ENCODE data around the gene GMEB2.
A peak's percentile ranks its signal among the peaks of the same experiment; 100 is the strongest.
"Not testable (repeated sequence)": the region's sequence is repeated elsewhere in the genome, so short reads cannot be mapped to it uniquely, and the experiment has no call there.

Gene GMEB2

DNA sequence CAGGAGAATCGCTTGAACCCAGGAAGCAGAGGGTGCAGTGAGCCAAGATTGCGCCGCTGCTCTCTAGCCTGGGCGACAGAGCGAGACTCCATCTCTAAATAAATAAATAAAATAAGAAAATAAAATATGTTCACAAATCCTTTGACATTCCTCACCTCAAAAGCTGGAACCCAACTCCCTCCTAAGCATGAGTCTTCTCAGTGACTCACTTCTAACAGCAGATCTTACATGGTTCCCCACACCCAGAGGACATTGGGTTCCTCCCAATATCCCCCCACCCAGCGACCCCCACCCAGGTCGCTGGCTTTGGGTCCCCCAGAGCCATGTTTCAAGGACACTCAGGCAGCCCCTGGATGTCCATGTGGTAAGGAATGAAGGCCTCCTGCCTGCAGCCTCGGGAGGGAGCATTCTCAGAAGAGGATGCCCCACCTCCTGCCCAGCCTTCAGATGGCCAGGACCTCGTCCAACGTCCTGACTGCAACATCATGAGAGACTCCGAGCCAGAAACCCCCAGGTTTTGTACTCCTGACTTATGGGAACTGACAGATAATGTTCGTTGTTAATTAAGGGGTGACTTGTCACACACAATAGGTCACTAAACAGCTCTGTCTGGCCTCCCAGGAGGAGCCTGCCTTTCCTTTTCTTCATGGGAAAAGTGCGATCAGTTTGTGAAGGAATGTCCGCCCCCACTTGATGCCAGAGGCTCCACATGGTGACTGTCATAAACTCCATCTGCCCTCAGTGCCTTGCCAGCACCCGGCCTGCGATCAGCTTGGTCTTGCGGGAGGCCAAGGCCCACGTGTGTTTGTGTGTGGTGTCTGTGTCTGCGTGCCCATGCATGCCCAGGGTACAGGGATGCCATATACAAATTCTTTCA lies 10.1 kb upstream of the GMEB2 start:
- no peak for DNase-seq (ENCODE audit: low read depth)

DNA sequence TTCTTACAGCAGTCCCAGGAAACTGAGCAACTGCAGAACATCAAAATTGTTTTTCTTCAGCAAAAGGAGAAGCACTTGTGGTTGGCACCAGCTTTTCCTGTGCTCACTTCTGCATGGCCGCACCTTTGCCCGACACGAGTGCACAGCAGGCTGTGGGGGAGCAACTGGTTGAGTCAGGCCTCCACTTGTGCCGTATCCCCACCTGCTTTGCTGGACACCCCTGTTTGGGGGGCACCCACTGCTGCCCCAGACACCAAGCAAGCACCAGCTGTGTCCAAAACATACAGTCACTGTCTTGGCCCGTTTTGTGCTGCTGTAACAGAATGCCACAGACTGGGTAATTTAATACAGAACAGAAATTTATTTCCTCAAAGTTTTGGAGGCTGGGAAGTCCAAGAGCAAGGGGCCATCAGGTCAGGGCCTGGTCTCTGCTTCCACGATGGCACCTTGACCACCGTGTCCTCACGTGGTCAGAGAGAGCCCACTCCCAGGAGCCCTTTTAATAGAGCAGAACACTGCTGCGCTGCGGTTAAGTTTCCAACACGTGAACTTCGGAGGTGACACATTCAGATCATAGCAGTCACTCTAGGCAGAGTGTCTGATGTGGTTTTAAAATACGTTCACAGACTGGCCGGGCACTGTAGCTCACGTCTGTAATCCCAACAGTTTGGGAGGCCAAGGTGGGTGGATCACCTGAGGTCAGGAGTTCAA lies 8.7 kb upstream of the GMEB2 start:
- DNase-seq (ENCODE audit: low read depth) = no peak

DNA sequence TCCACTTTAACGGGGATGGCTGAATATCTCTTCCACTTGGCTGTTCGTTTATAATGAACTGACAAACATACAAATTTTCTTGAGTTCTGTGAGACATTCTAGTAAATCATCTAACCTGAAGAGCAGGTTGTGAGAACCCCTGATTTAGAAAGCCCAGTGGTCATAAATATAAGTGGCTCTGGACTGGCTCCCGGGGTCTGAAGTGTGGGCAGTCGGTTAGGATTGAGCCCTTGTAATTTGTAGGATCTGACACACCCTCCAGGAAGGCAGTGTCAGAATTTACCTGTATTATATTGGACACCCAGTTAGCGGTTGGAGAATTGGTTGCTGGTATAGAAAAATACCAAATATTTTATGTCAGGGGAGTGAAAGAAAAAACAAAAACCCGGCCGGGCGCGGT lies 6.8 kb upstream of the GMEB2 start:
- DNase-seq (ENCODE audit: low read depth) = no peak

DNA sequence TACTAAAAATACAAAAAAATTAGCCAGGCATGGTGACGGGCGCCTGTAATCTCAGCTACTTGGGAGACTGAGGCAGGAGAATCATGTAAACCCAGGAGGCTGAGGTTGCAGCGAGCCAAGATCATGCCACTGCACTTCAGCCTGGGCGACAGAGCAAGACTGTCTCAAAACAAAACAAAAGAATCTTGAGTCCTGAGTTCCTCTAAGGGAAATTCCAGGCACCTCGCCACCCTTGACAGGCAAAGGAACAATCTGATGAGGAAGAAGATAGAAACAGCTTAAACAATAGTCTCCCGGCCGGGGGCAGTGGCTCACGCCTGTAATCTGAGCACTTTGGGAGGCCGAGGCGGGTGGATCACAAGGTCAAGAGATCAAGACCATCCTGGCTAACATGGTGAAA lies 4.5 kb upstream of the GMEB2 start:
- DNase-seq (ENCODE audit: low read depth) = not testable (repeated sequence)

DNA sequence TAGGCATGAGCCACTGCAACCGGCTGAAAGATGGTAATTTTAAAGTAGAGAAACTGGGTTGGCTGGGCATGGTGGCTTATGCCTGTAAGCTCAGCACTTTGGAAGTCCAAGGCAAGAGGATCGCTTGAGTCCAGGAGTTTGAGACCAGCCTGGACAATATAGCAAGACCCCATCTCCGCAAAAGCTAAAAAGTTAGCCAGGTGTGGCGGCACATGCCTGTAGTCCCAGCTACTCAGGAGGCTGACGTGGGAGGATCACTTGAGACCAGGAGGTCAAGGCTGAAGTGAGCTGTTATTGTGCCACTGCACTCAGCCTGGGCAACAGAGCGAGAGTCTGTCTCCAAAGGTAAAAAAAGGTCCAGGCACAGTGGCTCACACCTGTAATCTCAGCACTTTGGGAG lies 4.1 kb upstream of the GMEB2 start:
- not testable (repeated sequence) for DNase-seq (ENCODE audit: low read depth)

DNA sequence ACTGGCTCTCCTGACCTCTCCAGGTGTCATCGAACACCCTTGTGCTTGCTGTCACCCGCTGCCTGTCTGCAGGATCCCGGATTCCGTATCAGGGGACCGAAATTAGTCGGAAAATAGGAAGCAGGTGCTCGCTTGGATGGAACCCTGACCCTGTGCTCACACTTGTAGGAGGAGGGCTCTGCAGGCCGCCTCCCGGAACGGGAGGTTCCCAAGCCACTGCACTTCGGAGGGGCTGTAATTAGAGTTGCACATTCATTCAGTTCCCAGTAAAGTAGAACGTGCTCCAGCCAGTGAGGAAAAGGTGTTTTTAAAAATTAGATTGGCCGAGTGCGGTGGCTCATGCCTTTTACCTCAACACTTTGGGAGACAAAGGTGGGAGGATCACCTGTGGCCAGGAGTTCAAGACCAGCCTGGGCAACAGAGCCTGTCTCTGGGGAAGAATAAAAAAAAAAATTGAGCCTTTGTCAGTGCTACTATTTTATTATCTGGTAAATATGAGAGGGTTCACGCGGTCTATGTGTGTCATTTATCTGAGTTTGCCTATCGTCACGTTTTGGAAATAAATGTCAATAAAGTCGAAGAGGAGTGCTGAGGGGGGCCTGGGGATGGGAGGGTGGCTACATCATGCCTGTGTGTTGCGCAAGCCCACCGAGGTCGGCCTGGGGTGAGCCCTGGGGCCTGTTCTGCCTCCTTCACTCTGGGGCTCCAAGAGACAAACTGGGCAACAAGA lies 1.5 kb upstream of the GMEB2 start:
- no peak for DNase-seq (ENCODE audit: low read depth)

DNA sequence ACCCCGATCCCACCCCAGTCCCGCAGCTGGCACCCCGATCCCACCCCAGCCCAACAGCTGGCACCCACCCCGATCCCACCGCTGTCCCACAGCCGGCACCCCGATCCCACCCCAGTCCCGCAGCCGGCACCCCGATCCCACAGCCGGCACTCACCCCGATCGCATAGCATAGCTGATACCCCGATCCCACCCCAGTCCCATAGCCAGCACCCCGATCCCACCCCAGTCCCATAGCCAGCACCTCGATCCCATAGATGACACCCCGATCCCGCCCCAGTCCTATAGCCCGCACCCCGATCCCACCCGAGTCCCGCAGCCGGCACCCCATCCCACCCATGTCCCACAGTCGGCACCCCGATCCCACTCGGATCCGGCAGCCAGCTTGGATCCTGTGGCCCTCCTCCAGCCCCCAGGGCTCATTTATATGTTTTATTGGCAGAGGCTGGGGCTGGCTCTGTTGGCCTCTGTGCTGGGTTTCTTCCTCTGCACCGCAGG lies 897 bp upstream of the GMEB2 start:
- DNase-seq (ENCODE audit: low read depth) = no peak

DNA sequence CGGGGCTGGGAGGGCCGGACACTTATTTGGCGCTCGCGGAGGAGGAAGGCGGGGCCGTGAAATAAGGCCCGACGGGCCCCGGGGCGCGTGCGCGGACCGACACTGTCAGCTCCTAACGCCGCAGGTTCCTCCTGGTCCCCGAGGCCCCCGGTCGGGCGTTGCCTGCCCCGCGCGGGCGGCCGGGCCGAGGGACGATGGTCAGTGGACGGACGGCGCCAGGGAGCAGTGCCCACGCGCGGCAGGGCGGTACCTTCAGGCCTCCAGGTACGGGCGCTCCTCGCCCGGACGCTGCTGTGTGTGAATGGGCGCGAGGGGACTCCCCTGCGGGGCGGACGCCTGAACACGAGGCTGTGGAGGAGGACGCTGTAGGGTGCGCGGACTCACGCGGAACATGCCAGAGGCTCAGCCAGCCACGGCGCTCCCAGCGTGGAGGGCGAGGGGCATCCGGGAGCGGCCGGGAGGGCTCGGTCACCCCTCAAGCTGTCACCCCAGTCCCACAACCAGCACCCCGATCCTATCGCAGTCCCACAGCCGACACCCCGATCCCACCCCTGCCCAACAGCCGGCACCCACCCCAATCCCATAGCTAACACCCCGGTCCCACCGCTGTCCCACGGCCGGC lies 339 bp upstream of the GMEB2 start:
- DNase-seq (ENCODE audit: low read depth) = peak; percentile 92

DNA sequence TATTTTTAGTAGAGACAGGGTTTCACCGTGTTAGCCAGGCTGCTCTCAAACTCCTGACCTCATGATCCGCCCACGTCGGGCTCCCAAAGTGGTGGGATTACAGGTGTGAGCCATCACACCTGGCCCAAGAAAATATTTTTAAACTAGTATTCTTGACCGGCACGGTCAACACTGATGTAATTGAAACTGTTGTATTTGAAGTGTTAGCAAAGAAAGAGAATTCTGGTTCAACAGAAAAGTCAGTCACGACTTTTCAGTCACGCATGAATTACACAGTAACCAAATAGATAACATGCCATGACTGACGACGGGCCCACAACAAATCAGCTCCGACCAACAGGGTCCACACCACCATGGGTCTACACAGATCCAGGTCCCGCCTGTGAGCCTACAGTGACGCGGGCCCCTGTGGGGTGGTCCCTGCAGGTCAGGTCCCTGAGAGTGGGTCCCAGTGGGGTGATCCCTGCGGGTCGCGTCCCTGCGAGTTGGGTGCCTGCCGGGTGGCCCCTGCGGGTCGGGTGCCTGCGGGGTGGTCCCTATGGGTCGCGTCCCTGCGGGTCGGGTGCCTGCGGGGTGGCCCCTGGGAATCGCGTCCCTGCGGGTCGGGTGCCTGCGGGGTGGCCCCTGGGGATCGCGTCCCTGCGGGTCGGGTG lies 1.0 kb downstream of the GMEB2 start:
- no peak for DNase-seq (ENCODE audit: low read depth)

DNA sequence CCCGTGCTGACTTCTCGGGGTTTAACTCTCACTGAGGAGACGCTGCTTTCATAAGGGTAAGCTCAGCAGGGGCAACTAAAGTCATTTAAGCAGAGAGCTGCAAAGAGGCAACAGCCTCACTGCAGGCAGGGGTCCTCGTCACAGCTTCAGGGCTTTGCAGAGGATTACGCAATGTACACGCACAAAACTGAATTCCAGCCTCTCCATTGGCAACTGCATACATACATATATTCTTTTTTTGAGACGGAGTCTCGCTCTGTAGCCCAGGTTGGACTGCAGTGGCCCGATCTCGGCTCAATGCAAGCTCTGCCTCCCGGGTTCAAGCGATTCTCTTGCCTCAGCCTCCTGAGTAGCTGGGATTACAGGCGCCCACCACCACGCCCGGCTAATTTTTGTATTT lies 2.4 kb downstream of the GMEB2 start:
- DNase-seq (ENCODE audit: low read depth) = no peak

DNA sequence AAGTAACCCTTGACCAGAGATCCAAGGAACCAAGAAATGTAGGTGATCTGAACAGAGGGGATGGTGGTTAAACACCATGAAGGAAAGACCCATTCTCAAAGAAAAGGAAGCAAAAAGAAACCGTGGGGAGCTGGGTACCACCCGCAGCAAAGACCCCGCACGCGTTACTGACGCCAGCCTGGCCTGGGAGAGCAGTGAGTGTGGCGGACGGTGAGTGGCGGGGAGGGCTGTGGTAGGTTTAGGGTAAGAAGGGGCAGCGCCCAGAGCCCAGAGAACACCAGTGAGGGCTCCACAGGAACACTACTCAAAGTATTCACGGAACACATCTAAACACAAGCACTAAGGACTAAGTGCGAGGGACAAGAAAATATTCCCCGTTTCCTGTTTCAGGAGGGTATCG lies 4.2 kb downstream of the GMEB2 start:
- DNase-seq (ENCODE audit: low read depth) = no peak

DNA sequence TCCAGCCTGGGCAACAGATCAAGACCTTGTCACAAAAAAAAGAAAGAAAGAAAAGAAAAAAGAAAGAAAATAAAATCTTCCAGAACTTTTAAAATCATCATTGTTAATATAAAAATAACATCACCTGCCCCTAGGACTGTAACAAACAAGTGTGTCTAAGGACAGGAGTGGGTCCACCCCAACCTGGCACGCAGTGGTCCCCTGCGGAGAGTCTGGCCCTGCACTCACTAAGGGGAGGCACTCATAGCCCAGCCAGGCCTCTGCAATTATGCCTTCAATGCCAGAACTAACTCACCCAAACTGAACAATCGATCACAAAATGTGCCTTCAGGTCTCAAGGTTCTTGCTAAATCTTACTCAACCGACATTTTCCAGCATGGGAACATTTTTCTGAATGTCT lies 4.8 kb downstream of the GMEB2 start:
- no peak for DNase-seq (ENCODE audit: low read depth)

DNA sequence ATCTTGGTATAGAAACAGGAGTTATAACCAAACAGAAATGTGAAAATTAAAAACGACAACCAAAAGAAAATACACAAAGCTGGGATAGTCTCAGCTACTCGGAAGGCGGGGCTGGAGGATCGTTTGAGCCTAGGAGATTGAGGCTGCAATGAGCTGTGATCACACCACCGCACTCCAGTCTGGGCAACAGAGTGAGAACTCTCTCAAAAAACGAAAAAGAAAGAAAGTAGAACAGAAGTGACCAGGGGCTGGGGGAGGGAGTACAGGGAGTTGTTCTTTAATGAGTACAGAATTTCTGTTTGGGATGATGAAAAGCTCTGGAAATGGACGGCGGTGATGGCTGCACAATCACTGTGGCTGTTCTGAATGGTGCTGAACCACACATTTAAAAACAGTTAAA lies 5.9 kb downstream of the GMEB2 start:
- no peak for DNase-seq (ENCODE audit: low read depth)

DNA sequence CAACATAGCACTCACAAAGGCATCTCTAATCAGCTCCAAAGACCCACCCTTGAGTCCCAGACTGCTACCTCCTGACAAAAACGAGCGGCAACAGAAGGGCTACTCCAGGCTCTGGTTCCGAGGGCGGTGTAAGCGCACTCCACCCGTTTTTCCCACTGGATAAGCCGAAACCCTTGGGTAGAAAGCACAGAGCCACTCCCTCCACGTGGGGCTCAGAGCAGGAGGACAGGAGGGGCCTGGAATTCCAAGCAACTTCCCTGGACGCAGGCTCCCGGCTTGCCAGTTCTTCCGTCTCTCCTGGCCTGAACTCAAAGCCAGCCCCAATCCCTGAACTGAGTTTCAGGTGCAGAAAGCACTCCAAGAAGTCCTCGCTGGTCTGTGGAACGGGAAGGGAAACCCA lies 7.4 kb downstream of the GMEB2 start:
- DNase-seq (ENCODE audit: low read depth) = no peak

DNA sequence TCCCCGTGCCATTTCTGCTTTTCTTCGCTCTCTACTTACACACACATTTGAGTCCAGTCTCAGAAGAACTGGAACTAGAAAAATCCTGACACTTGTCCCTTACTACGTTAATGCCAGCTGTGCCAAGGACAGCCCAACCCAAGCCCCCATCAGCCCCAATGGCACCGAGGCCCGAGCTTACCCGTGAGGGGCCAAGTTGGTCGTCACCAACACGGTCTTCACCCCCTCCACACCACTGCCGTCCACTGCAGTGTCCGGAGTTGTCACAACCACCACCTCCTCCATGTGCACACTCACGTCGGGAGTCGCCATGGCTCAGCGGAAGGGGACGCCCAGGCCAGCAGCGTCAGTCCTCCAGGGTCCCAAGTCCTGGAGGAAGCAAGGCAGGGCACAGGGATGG lies 7.8 kb downstream of the GMEB2 start:
- DNase-seq (ENCODE audit: low read depth) = no peak

DNA sequence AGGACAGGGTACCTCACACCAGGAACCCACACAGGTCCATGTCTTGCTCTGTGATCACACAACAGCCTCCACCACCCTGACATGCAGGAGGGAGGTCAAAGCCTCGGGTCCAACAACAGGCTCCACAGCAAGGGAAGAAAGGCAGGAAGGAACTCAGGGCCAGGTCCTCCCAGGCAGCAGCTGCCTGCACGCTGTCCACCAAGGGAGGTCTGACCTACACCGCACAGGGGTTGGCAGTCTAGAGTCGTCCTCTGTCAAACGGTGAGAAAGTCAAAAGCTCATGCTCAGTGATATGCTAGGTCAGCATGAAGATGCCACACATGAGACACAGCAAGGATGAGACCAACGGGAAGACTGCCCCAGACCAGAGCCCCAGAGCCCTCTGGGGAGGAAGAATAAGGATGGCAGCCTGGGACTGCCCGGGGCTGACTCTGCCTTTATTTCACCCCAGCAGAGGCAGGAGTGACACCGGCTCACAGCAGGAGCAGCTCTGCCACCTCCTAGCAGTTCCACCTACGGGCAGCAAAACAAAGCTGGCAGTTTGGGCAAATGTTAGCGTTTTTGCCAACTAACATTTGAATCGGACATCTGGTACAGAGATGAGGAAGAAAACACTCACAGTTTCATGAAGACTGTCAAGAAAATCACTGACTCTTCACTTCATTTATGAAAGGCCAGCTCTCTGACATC lies 8.5 kb downstream of the GMEB2 start:
- no peak for DNase-seq (ENCODE audit: low read depth)

DNA sequence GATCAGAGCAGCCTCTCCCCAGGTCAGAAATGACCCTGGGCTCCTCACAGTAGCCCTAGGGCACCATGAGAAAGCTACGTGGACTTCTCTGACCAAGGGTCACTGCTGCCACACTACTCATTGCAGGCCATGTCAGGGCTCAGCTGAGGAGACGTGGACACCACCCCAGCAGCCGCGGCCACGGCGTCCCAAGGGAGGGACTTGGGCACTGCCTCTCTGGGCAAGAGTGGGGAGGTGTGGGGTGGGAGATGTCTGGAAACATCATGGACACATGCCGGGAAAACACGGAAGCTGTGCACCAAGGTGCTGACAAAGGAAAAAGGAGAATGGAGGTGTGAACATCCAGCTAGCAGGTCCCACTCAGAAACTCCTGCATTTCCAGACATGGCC lies 9.0 kb downstream of the GMEB2 start:
- no peak for DNase-seq (ENCODE audit: low read depth)

DNA sequence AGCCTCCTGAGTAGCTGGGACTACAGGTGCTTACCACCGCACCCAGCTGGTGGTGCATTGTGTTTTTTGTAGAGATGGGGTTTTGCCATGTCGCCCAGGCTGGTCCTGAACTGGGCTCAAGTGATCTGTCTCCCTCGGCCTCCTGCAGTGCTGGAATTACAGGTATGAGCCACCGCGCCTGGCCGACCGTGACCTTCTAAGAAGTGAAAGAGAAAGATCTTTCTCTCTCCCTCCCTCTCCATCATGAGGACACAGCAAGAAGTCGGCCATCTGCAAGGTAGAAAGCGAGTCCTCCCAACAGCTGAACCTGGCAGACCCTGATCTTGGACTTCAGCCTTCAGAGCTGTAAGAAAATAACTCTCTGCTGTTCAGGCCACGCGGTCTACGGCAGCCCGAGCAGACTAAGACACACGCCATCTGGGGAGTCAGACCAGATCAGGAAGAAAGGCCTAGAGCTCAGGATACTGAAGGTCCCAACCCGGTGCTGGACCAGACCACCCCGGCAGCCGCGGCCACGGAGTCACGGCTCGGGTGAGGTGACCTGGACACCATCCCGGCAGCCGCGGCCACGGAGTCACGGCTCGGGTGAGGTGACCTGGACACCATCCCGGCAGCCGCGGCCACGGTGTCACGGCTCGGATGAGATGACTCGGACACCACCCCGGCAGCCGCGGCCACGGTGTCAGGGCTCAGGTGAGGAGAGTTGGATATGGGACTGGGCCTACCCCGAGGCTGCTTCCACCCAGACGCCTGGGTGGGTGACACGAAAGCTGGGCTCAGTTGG lies 9.6 kb downstream of the GMEB2 start:
- DNase-seq (ENCODE audit: low read depth) = no peak

DNA sequence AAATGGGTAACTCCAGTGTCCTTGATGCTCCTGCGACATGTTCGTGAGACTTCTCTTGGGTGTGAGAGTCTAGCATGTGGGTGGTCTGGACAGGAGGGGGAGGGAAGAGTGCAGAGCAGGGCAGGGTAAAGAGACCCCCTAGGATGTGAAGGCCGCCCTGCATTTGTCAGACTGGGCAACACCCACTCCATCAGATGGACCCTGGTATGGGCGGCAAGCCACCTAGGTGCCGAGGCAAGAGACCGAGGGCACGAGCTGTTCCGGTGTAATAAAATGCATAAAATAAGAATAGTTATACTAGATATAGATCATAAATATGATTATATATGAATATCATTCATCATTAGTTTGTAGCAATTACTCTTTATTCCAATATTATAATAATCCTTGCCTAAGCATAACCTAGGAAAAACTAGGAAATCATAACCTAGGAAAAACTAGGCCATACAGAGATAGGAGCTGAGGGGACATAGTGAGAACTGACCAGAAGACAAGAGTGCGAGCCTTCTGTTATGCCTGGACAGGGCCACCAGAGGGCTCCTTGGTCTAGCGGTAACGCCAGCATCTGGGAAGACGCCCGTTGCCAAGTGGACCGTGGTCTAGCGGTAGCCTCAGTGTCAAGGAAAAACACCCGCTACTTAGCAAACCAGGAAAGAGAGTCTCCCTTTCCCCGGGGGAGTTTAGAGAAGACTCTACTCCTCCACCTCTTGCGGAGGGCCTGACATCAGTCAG lies 12.9 kb downstream of the GMEB2 start:
- DNase-seq (ENCODE audit: low read depth) = not testable (repeated sequence)

Measured in stimulated activated CD8-positive, alpha-beta memory T cell treated with anti-CD3 and anti-CD28 coated beads, Interleukin-15, amount 100 ng/mL, for 24 hours (primary cell).